HG02642 (cell line): ENCODE results near the gene FXN.

Source experiments
- ATAC-seq: cut with Tn5 transposase; IDR thresholded peaks from one replicate; pipeline ENCODE4 v1.9.1; 2021; ENCODE audit warnings: mild to moderate bottlenecking; ENCODE audit not compliant: unreplicated experiment, poor library complexity

Gene FXN

DNA sequence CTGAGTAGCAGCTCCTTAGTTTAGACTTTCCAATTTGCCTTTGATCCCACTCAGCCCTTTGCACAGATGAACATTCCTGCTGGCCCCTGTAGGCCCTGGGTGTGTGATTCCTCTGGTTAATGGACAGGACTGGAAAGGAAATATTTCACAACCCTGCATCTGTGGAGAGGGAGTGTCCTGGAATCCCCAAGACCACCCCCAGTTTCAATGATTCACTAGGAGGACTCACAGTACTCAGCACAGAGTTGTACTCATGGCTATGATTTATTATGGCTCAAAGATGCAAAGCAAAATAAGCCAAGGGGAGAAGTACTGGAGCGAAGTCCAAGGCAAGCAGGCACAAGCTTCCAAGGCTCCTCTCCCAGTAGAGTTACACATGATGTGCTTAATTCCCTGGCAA is 96.1 kb downstream of the FXN start:
- ATAC-seq = no peak

DNA sequence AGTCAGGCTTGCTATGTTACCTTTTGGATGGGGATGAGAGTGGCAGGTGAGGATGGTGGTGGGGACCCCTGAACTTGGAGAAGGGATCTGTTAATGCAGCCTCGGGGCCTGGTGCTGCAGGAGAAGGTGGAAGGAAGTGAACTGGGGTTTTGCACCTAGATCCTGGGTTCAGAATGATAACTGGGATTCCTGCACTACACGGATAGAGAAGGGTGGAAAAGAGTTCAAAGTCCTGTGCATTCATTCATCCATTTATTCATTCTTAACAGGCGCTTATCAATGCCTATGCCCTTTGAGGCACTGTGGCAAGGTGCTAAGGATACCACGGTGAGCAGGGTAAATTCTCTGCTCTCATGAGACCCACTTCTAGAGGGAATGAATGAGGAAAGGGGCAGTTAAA is 96.8 kb downstream of the FXN start:
- ATAC-seq = no peak

DNA sequence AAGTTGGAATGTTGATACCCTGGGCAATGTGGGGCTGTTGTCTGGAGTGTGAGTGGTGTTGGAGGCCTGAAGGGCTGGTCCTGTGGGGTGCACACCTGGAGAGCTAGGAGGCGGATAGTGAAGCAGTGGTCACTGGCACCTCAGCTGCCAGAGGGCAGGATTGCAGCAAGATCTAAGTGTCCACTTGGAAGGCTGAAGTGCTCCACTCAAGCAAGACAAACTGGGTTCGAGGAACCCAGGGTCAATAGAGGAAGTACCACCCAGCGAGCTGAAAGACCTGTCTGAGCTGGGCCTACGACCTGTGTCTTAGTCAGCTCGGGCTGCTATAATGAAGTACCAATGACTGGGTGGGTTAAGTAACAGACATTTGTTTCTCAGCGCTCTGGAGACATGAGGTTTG is 98.9 kb downstream of the FXN start:
- ATAC-seq = no peak

DNA sequence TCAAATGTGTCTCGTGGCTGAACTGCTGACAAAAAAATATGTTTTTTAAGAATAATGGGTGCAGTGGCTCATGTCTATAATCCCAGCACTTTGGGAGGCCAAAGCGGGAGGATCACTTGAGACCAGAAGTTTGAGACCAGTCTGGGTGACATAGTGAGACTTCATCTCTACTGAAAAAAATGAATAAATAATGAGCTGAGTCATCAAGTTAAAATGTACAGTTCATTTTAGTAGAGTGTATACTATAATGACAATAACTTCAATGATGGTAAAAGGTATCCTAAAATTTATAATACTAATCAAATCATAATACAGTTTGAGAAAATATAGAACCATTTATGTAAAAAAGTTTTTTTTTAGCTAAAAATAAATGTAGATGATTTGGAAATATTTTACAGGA is 100.6 kb downstream of the FXN start:
- no peak for ATAC-seq

DNA sequence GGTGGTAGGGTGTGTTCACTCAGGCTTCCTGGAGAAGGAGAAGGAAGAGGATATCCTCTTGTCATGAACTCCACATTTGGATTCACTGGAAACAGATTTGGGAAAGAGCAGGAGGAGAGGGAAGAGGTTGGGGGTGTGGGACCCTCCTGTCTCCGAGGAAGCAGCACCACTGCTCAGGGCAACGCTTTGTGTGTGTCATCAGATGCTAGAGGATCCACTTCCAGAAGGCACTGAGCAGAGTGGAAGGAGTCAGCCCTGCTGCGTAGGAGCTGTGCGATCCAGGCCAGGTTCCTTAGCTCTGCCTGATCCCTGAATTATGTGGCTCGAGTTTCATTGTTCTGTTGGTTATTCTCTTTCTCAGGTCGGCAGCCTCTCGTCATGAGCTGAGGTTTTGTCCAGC is 101.2 kb downstream of the FXN start:
- no peak for ATAC-seq

DNA sequence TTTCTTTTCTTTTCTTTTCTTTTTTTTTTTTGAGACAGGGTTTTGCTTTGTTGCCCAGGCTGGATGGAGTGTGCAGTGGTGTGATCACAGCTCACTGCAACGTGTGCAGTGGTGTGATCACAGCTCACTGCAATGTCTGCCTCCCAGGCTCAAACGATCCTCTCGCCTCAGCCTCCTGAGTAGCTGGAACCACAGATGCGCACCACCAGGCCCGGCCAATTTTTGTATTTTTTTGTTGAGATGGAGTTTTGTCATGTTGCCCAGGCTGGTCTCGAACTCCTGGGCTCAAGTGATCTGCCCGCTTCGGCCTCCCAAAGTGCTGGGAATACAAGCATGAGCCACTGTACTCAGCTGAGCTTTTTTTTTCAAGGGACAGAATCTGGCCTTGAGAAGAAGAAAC is 101.8 kb downstream of the FXN start:
- no peak for ATAC-seq

DNA sequence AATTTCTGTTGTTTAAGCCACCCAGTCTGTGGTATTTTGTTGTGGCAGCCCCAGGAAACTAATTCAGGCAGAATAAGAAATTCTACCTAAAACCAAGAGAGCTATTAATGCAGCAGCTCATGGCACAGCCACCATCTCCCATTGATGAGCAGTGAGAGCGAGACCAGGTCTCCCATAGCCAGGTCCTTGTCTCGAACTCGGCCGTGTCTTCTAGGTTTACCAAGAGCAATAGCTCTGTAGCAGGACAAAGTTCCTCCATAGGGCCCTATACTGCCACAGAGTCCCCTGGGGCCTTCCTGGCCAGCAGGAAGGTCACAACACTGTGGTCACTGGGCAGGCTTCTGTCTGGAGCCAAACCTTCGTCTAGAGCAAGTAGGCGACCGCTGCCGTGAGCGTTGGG is 104.0 kb downstream of the FXN start:
- ATAC-seq = no peak

DNA sequence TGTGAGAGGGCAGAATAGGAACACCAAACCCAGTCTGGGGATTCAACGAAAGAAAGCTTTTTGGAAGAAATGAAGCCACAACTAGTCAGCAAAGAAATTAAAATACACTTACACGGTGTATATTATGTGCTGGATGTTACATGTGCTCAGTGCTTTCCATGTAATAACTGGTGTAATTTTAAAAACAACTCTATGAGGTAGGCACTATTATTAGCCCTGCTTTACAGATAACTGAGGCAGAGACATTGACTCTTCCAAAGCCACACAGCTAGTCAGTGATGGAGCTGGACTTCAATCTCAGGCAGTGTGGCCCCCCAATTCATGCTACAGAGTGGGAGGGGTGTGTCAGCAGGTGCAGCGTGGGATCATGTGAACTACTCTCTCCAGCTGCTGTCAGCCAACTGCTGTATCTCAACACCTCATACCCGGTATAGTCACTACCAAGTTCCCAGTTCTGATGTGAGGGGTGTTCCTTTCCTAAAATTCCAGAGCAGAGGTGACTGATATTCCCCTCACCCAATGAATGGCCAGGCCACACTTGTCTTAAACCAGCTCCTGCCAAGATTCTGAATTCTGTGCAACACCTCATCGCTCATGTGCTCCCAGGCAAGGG is 104.7 kb downstream of the FXN start:
- no peak for ATAC-seq

DNA sequence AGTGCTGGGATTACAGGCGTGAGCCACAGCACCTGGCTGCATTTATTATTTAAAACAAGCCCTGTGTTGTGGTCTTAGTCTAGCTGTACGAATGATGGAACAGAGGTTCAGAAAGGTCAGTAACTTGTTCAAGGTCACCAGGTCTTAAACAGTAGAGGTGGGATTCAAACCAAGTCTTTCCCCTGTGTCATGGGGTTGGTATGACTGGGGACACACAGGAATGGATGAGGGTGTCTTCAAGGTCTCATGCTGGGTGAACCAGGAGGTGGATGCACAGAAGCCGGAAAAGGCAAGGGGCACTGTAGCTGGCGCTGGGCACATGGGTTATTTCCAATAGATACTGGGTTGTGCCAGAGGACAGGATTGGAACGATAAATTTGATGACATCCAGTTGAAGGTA is 106.3 kb downstream of the FXN start:
- no peak for ATAC-seq

DNA sequence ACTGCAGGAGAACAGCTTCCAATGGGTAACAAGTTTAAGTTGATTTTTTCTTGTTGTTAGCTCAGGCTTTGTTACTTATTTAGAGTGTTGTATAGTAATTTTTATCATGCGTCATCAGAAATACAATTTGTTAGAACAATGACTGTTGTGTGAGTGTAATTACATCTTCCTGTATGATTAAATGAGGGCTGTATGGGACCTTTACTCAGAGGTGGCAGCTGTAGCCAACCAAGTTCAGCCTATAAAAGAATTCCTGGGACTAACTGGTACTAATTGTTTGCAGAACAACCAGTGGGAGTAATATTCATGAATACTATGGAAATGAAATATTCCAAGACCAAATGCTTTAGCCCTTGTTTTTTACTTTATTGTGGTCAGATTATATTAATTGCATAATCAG is 107.7 kb downstream of the FXN start:
- ATAC-seq = no peak

DNA sequence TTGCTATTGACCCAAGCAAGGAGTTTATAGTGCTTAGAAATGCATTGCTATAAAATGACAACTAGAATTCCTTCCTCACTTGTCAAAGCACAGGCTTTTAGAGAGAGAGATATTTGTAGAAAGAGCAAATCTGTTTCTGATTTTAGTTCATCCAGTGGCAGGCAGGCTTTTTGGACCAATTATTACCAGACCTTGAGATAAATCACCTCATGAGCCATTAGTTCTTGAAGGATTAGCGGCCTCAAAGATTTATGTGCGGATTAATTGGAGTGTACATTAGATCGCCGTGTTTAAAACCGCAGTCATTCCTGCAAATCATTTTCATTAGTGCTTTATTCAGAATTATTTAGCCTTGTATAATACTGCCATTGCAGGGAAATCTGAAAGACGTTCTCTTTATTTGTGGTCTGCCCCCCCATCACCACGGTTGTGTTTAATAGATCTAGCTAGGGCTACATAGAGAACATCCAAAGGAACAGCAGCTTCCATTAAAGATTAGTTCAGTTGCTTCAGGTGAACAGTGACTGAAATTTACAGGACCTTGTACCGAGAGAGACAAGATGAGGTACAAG is 109.7 kb downstream of the FXN start:
- ATAC-seq = no peak

DNA sequence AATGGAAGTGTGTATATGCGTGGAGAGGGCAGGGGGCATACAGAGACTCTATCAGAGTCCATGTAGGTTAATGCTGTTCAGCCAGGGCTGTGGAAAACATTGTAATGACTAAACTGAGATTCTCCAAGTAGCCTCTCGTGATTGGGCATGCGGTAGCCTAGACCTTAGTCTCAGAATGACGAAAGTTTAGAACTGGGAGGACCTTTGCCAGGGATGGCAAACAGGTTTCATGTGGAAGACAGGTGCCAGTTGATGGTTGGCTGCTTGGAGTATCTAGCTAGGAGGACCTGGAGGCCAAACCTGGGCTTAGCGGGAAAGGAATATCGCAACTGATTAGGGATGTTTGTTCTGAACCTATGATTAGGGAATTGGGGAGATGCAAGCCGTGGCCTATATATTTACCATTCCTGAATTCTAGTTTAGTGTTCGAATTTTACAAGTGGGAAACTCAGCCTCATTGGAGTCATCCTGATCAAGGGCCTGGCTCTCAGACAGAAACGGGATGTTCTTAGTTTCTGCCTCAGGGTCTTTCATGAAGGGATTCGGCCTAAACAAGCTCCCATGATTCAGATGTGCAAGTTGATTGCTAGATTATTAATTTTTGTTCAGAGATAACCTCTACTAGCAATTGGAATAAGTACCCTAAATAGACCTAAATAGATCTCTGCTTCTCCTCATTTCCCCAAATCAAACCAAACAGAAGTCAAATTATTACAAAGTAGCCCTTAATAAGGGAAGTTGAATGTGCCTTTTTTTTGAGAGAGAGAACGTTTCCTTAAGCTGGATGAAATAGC is 111.7 kb downstream of the FXN start:
- no peak for ATAC-seq

DNA sequence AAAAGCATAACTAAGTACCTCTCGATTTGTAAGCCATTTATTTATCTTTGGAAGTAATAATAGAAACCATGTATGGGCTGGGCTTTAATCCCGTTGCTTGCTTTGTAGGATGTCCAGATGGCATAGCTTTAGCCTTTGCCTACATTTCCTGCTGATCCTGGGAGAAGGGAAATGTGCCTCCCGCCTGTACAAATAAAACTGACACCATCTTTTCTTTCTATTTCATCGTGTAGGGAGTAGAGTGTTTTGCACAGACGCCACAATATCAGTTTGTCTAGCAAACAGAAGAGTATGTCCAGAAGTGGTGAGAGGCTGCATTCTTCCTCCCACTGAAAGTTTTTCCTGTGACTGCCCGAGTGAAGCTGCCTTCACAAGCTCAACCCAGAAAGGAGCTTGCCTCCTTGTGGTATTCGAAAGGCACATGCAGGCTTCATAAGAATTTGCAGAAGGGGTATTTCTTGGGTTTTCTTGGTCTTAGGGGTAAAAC is 113.8 kb downstream of the FXN start:
- no peak for ATAC-seq
